ENCODE results near the gene C1orf159. TPM values are rescaled to one million over a fixed set of nuclear protein-coding genes. Genes with fewer than 3 reads are reported as not detected.

C1orf159 gene
- total RNA-seq, 1 donor from 2014 or later = 31.8 TPM

DNA sequence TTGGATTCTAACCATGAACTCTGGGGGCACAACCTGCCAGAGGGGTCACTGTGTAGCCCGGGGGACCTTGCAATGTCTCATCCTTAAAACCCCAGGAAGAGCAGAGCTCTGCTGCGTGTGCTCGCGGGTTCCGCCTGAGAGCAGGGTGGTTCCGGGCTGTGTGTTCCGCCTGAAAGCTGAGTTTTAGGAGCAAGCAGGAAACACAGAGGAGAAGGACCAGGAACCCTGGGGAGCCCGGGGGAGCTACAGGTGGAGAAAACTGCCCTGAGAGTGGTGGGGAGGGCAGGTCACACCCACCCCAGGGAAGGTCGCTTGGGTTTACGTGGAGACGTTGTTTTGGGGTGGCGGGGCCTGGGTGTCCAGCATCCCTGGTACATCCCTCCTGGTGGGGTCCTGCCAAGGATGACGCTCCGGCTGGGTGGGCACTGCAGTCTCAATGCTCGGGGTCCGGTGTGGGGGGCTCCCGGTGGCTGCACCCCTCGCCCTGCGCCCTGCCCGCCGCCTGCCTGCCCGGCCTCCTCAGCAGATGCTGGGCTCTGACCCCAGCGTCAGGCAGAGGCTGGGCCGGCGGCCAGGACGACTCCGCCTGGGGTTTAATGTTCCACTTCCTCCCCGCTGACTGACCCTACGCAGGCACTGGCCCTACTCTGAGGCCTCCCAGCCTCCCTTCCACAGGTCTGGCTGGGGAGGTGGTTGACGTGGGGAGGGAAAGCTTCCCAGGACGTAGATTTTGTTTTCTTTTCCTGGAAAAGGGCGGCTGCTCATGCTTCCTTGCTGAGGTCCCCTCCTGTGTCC, 17.3 kb upstream of the C1orf159 start:
- TF ChIP-seq, protein P1, sequence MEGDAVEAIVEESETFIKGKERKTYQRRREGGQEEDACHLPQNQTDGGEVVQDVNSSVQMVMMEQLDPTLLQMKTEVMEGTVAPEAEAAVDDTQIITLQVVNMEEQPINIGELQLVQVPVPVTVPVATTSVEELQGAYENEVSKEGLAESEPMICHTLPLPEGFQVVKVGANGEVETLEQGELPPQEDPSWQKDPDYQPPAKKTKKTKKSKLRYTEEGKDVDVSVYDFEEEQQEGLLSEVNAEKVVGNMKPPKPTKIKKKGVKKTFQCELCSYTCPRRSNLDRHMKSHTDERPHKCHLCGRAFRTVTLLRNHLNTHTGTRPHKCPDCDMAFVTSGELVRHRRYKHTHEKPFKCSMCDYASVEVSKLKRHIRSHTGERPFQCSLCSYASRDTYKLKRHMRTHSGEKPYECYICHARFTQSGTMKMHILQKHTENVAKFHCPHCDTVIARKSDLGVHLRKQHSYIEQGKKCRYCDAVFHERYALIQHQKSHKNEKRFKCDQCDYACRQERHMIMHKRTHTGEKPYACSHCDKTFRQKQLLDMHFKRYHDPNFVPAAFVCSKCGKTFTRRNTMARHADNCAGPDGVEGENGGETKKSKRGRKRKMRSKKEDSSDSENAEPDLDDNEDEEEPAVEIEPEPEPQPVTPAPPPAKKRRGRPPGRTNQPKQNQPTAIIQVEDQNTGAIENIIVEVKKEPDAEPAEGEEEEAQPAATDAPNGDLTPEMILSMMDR (IDR thresholded peaks at IDR 0.05; ENCODE audit: unreplicated experiment) = no peak
- no peak overlapping the region for H3K4me3 Mint-ChIP-seq
- H3K4me1 Mint-ChIP-seq = peaks cover 23% of the 10 kb centered on the region
- peak overlapping the region; percentile 43 for H3K27ac Mint-ChIP-seq
- H3K36me3 Mint-ChIP-seq = no peaks in the 10 kb centered on the region
- H3K27me3 Mint-ChIP-seq (ENCODE audit: low read depth) = peaks cover 11% of the 10 kb centered on the region
- no peak for DNase-seq (ENCODE audit: low spot score in 2 of 2, unreplicated experiment in 2 of 2)
- H3K9me3 Mint-ChIP-seq = no peaks in the 10 kb centered on the region

DNA sequence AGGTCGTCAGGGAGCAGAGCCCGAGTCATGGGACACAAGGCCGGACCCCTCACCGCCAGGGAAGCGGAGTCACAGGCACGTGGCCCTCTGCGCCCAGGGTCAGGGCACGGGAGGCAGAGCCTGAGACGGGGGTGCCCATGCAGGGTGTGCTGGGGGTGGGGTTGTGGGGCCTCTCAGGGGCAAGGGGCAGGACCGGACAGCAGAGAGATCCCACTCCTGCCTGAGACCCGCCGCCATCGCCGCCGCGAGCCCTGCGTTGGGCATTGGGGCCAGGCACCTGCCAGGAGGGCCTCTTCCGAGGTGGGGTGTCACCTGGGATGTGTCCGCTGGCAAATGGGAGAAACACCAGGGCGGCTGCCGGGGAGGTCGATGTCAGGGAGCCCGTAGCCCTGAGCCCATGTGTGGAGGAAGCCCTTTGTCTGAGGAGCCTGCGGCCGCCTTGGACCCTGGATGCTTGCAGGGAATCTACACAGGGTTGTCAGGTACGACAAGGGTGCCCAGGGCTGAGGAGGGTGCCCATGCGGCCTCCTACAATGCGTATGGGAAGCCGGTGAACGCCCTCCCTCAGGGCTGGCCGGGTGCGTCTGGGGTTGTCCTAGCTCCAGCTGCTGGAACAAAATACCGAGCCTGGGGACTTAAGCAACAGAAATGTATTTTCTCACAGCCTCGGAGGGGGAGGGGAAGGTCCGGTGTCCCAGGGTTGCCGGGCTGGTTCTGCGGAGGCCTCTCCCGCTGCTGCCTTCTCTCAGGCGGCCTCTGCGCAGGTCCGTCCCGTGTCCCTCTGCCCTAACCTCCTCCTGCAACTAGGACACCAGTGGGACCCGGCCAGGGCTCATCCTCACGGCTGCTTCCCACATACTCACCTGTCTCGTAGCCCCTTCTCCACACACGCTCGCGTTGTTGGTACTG, 16.4 kb upstream of the C1orf159 start:
- Mint-ChIP-seq H3K4me1 (peaks cover 21% of the 10 kb centered on the region), H3K9me3 (no peaks in the 10 kb centered on the region), H3K4me3 (no peak overlapping the region), H3K27ac (peak overlapping the region; percentile 43), H3K36me3 (no peaks in the 10 kb centered on the region), H3K27me3 (ENCODE audit: low read depth) (peaks cover 6% of the 10 kb centered on the region)
- DNase-seq (ENCODE audit: low spot score in 2 of 2, unreplicated experiment in 2 of 2) = no peak
- TF ChIP-seq, protein P1 (IDR thresholded peaks at IDR 0.05; ENCODE audit: unreplicated experiment) = no peak

DNA sequence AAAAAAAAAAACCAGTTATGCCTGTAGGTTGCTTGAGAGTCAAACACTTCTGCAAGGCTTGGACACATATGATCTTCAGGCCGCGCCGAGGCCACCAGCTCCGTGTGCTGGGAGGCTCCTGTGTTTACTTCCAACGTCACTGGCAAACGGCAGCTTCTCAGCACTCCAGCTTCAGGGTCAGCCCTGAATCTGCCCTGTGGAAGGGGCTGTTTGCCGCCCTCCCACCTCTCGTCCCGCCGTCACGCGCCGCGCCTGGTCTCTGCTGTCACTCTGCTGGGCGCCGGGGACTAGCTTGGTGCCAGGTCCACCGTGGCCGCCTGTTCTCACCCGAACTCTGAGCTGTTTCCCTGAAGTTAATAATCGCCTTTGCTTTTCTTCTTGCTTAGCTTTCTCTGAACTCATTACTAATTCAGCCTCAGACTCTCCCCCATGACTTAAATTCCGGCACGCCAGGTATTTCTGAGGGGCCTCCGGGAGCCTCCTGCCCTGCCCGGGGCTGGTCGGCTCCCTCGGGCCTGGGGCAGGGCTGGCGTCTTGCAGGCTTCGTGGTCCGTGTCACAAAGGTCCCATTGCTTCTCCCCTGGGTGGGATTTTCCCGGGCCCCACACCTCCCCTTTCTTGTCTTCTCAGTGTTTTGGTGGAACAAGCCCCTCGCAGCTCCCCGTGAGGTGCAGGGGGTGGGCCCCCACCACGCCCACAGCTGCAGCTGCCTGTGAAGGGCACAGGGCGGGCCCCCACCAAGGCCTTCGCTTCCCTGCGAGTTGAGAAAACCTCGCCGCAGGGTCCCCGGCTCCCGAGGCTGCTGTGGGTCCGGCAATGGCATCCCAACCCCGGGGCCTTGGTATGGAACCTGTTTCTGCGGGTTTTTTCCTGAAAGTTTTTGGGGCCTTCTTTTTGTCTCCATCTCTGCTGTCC, 14.6 kb upstream of the C1orf159 start:
- TF ChIP-seq, protein P1 (IDR thresholded peaks at IDR 0.05; ENCODE audit: unreplicated experiment) = no peak
- no peak overlapping the region for H3K4me3 Mint-ChIP-seq
- H3K9me3 Mint-ChIP-seq = no peaks in the 10 kb centered on the region
- H3K27ac Mint-ChIP-seq = peak overlapping the region; percentile 44
- no peaks in the 10 kb centered on the region for H3K36me3 Mint-ChIP-seq
- H3K4me1 Mint-ChIP-seq = peaks cover 21% of the 10 kb centered on the region
- no peak for DNase-seq (ENCODE audit: low spot score in 2 of 2, unreplicated experiment in 2 of 2)
- H3K27me3 Mint-ChIP-seq (ENCODE audit: low read depth) = no peaks in the 10 kb centered on the region

DNA sequence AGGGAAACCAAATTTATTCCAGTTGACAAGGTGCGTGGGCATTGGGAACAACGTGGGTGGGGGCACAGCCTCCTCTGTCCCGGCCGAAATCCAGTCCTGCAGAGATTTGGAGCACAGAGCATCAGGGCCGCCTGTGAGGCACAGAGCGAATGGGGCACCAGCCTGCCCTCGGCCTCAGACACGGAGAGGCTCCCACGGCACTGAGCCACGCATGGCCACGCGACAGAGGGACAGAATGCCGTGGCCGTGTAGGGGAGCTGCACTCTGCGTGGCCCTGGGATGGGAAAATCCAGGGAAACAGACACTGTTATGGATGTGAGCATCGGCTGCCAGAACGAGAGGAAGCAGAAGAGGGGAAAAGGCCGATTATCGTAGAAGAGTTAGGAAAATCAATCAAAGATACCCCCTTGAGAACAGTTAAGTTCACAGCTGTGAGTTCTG, 13.5 kb upstream of the C1orf159 start:
- Mint-ChIP-seq H3K36me3 (no peaks in the 10 kb centered on the region), H3K4me1 (peaks cover 21% of the 10 kb centered on the region), H3K9me3 (no peaks in the 10 kb centered on the region), H3K27me3 (ENCODE audit: low read depth) (no peaks in the 10 kb centered on the region), H3K4me3 (no peak overlapping the region), H3K27ac (peak overlapping the region; percentile 26)
- DNase-seq (ENCODE audit: low spot score in 2 of 2, unreplicated experiment in 2 of 2) = no peak
- TF ChIP-seq, protein P1 (IDR thresholded peaks at IDR 0.05; ENCODE audit: unreplicated experiment) = no peak
